GM19395 (cell line): ENCODE measurements around the gene NCAM1.

Experiments
- ATAC-seq: cut with Tn5 transposase; IDR thresholded peaks from one replicate; pipeline ENCODE4 v1.9.1; 2021; ENCODE audit warnings: mild to moderate bottlenecking, moderate library complexity; ENCODE audit not compliant: unreplicated experiment

Gene NCAM1

GRCh38 chr11:113121746-113122145, 160.5 kb downstream of the NCAM1 start:
- ATAC-seq, result no peak

GRCh38 chr11:113124006-113124405, 162.8 kb downstream of the NCAM1 start:
- ATAC-seq, result no peak

DNA sequence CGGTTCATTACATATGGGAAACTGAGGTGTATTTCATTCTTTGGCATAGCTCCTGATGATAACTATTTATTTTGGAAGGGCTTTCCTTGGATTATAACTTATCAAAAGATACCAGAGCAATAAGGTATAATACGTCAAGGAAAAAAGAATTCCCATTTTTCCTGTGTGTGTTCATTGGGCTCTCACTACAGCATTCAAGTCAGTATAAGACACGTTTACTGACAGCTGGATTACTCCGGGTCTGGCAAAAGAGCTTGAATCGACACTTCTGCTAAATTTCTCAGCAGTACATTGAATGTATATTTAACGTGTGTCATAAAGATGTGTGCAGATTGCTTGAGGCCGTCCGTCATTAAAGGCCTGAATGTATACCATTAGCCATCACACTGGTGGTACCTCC, 163.4 kb downstream of the NCAM1 start:
- ATAC-seq, result no peak

GRCh38 chr11:113129261-113129992, 168.2 kb downstream of the NCAM1 start:
- no peak for ATAC-seq

- no peak for ATAC-seq
These were observed 170.0 kb downstream of the NCAM1 start for GRCh38 chr11:113131036-113131775.

- ATAC-seq, result no peak
These were observed 171.9 kb downstream of the NCAM1 start for GRCh38 chr11:113133071-113133470.

GRCh38 chr11:113134626-113135025, 173.4 kb downstream of the NCAM1 start:
- no peak for ATAC-seq

- ATAC-seq, result no peak
These were observed 176.7 kb downstream of the NCAM1 start for GRCh38 chr11:113137713-113138529.

DNA sequence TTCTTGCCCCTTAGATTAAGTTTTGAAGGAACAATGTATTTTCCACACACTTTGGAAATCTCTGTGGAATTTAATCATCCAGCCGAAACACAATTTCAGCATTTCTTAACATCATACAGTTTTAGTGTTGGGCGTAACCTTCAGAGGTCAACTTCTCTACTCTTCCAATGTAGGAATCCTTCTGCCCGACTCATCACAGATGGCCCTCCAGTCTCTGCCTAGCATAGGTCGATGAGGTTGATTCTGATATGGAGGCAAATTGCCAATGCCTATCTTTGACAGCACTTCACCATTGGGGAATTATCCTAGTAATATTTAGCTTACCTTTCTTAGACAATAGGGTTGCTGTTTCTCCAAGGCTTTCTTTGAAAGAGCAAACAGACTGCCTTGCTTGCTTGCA, 177.5 kb downstream of the NCAM1 start:
- ATAC-seq, result no peak

DNA sequence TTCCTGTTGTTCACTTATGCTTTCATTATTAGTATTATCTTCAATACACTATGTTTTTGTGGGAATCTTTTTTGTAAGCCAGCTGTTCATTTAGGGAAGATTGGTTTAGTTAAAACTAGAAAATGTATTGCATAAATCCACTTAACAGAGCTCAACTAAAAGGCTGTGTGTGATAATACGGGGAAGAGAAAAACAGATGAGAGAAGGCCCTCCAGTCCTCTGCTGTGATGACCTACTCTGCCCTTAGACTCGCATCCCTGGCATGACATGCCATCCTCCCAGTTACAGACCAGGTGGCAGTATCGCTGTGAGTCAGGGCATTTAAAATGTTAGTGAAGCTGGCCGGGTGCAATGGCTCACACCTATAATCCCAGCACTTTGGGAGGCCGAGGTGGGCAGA, 179.8 kb downstream of the NCAM1 start:
- no peak for ATAC-seq

DNA sequence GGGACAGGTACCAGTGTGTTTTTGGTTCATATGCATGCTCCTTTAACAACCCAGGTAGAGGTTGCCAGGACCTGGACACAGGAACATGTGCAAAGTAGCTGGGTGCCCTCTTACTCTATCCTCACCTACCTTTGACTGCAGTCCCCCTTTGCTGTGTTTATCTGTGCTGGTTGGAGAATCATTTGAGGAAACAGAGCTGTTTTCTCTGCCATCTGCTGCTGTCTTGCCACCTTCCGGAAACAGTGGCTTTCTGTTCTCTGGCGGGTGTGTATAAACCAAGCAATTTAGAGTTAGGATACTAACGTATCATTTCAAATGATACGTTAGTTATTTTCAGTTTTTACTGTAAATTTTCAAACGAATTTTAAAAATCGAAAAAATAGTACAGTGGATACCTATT, 181.3 kb downstream of the NCAM1 start:
- ATAC-seq, result no peak

DNA sequence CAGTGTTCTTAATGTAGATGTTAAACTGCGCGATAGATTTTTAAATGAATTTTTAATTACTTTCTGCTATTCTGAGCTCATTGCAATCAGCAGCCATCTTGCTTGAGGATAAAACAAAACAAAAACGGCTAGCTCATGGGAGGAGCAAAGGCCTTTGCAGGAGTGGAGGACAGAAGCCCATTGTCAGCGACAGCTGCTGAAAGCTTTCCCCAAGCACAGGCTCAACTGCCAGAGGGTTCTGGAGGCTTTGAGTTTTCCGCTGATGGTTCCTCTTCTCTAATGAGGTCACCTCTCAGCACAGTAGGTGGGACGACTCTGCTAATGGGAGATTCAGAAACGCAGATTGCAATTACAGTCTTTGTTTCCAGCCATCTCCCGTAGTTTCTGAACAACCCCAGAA, 186.0 kb downstream of the NCAM1 start:
- no peak for ATAC-seq

GRCh38 chr11:113148076-113148475, 186.9 kb downstream of the NCAM1 start:
- no peak for ATAC-seq

DNA sequence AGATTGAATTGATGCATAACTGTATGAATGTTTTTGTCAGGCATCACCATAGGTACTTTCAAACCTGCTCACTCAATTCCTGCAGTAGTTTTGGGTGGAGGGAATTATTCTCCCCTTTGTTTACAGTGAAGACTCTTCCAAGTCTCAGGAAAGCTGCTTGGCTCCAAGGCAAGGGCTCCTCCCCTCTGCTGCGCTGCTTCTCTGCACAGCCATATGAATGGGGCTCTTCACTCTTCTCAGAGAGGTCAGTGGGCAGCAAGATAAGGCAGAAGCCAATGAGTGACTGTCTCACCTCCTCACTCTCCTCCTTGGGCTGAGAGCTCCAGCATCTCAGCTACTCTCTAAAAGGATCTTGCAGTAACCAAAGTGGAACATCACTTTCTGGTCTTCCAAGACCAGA, 187.4 kb downstream of the NCAM1 start:
- no peak for ATAC-seq

- no peak for ATAC-seq
These were observed 190.3 kb downstream of the NCAM1 start for GRCh38 chr11:113151521-113151920.

- ATAC-seq, result no peak
These were observed 191.3 kb downstream of the NCAM1 start for GRCh38 chr11:113152500-113152899.

- no peak for ATAC-seq
These were observed 192.6 kb downstream of the NCAM1 start for GRCh38 chr11:113153847-113154246.

- ATAC-seq, result no peak
These were observed 199.0 kb downstream of the NCAM1 start for GRCh38 chr11:113159988-113160807.

- ATAC-seq, result no peak
These were observed 199.5 kb downstream of the NCAM1 start for GRCh38 chr11:113160808-113161124.

DNA sequence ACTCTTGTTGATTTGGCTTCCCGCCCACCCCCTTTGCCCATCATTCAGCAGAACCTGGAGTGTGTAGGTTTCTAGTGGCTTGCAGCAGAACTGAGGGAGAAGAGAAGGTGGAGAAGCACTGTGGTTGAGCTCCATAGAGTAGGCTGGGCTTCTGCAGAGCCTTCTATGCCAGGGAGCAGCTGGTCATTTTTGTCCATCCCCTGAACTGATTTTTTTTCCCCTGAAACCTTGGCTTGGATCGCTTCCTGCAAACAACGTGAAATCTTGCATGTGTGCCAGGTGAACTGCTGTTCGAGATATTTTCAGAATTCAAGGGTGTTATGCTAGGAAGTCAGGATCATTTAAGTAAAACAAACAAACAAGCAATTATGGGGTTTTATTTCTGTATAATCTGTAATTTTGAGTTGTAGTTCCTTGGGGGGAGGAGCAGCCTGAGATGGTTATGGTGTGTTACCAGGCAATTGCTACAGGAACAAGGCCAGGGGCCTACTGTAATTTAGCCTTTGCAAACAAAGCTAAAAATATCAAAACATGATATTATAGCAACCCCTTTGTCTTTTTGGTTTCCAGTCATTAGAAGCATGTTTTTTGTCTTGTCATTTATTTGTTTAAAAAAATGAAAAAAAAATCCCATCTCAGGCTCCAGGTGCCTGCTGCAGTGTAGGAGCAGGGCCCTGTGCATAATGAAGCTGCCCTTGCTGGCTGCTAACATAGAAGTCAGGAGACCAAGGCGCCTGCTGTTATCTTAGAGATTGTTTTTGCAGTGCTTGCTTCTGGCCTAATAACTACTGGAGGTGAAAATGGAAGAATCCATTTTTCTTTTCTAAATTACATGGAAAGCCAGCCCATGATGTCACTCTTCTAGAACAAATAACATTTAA, 200.7 kb downstream of the NCAM1 start:
- ATAC-seq, result no peak
